NCI-H146 treated with DMSO at 0.1 percent for 48 hours (cell line): ENCODE data around the gene NCAM1.

Experiments
- DNase-seq: peaks from one replicate; lab custom pipeline; 2025; ENCODE audit not compliant: unreplicated experiment; lab: John Stamatoyannopoulos, UW

Gene NCAM1

DNA sequence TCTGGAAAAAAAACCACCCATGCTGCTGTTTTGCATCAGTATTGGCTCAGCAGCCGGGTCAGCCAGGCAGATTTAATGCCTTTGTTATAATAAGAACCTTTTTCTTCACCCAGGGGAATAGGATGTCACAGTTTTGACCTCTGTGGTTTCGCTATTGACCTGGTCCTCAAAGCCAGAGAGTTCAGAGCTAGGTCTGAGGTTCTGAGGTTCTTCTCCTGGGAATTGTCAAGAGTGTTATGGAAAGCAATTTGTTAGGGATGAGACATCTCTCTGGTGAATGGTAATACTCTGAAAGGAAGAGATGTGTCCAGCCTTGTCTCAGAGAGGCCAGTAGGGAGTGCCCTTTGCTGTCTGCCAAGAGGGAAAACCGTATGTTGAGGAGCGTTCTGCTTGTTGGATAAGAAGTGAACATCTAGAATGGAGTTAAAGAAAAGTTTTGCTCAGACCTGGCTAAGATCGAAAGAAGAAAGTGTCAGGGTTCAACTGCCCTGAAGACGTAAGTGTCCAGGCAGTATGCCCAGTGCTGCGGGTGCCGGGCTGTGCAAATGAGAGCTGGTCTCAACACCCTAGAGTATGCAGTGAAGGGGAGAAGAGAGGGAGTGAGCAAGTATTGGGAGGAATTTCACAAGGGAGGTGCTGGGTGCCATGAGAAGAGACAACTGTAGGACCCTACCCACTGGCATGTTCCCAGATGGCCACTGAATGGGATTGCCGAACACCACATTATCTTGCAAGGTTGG, 202.2 kb downstream of the NCAM1 start:
- DNase-seq: no peak

GRCh38 chr11:113166280-113166679, 205.1 kb downstream of the NCAM1 start:
- no peak for DNase-seq

GRCh38 chr11:113167599-113167998, 206.4 kb downstream of the NCAM1 start:
- DNase-seq: no peak

- peak; percentile 96 for DNase-seq
These were observed 207.4 kb downstream of the NCAM1 start for GRCh38 chr11:113168354-113169342.

DNA sequence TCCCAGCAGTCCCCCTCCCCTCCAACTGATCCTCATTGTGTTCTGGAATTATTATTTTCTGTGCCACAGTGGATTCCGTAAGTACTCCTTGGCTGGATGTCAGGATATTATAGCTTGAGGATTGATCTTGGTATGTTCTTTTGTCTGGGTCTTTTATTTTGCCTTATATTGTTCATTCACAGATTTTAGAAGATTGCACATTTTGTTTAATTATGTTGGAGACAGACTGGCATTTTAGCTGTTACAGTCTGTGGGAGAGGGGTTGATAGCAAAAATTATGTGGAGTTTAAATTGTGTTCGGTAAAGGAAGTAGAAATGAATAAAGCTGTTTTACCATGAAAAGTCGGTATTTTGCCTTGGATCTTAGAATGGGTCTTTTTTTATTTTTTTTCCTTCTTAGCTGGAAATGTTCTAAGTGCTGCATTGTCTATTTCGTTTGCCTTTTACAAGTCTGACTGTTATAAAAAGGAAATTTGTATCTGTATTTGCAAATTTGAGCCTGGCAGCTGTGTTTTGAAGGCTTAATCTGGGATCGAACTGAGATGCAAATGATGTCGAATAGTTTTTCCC, 211.2 kb downstream of the NCAM1 start:
- DNase-seq: no peak

DNA sequence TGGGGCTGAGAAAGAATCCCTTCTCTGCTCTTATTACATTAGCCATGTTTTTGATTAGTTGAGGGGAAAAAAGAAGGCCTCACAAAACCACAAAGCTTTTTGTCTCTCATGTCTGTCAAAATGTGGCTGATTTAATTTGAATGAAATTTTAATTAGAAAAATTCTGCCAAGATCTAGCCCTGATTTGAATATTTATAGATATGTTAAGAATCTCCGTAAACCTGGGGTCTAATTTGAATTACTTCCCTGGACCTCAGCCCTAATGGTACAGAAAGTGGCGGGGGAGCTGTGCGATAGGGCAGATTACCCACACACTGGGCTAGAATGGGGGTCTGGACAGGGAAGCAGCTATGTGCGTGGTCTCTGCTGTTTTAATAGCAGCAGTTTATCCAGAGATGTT, 211.9 kb downstream of the NCAM1 start:
- DNase-seq: no peak

- no peak for DNase-seq
These were observed 213.7 kb downstream of the NCAM1 start for GRCh38 chr11:113174882-113175281.

DNA sequence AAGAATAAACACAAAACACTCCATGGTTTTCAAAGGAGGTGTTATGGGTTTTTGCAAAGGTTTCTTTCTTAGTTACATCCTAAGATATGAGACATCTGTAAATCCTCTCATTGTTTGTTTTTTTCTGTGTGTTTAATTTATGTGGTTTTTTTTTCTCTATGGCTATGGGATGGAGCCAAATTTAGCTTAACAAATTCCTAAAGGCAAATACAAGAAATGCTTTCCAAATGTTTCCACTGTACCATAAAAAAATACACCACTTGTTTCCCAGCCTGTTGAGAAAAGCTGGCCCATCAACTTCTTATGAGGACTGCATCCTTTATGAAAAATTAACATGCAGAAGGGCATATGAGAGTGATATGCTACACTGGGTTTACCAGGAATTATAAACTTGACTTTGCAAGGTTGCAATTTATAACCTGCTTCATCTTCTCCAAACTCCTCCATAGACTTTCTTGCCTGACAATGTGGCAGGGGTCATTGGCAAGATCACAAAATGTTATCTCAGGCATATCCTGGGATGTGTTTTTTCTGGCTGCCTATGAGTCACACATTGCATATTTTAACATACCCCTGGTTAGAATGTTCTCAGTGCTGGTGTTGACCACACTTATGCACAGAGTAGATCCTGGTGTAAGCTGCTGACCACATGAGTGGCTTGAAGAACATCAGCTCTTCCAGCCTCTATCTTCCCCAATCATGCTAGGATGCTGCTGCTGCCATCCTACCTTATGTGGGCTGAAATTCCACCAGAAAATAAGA, 215.6 kb downstream of the NCAM1 start:
- DNase-seq: no peak

GRCh38 chr11:113177671-113178070, 216.5 kb downstream of the NCAM1 start:
- DNase-seq: no peak

DNA sequence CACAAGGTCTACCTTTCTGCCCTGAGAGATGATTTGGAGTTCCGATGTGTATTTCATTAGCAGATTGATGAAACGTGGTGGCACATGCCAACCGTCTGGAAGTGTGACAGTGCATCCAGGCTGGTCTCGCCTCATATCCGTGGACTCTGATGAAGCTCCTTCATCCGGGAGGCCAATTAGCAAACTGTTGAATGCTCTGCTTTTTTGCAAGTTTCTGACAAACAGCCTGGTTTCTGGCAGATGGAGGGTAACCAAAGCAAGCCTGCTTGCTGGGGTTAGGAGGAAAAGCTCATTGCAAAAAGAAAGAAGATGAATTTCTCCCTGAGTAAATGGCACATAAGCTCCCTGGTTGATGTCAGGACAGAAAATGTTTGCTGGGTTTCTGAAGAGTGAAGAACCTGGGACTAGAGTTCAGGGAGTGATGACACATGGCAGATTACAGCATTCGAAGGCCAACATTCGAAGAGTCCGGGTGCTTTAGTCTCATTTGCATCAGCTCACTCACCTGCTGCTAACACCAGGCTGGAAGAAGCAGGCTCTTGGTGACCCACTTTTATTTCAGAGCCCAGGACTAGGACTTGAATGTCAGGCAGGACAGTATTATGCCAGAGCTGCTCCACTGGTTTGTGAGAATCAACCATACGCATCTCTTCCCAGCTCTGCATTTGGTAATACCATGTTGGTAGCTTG, 217.3 kb downstream of the NCAM1 start:
- DNase-seq: no peak

DNA sequence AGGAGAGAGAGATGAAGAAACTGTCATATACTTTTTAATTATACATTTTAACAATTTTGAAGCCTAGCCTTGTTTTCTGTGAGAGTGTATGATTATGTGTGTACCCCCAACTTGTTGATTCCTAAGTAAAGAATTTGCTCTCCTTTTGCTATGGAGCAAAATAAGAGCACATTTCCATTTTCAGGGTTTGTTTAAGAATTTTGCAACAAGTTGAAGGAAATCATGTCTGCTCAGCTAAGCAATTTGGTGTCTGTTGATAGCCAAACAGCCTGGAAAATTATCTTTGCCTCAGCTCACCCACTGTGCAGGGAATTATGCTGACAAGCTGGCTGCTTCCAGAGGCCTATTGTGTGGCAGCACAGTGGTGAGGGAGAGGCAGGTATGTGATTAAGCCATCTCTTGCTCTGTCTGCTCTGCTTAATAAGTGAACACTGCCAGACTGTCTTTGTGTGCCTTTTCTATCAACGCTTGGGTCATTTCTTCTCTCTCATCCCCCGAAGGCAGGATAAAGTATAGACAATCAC, 218.0 kb downstream of the NCAM1 start:
- peak; percentile 87 for DNase-seq

DNA sequence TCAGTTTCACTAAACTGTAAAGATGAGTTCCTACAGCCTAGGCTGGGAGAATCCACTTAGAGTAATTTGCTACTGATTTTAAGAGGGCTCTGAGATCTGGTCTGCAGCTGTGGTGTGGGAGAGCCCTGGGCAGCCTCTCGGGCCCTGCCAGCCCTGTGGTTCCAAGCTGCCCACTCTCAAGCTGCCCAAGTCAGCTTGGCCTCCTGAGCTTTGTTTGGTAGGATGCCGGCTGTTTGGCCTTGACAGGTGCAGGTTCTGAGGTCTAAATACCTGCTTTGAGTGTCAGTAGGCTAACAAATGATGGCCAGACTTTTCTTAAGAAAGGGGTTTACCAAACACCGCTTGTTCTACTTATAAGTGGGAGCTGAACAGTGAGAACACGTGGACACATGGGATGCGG, 219.9 kb downstream of the NCAM1 start:
- DNase-seq: no peak

GRCh38 chr11:113182288-113182687, 221.1 kb downstream of the NCAM1 start:
- DNase-seq: no peak

GRCh38 chr11:113184498-113184897, 223.3 kb downstream of the NCAM1 start:
- DNase-seq: no peak

DNA sequence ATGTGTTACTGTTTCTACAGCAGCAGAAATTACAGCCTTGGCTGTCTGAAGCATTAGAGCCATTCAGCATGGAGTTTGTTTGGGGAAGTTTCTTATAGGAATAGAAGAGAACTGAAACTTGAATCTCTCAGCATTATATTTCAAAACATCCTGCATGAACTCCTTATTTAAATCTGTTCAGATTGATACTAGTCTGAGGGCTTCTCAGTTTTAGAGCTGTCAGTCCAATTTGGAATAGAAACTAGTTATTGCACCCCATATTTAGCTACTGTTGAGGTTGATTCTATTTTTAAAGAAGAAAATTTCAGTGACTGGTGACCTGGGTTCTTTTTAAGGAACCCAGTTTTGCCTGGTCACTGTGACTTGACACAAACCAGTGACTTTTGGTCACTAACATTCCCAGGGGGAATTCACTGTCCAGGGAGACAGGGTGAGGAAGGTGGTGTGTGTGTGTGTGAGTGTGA, 227.2 kb downstream of the NCAM1 start:
- no peak for DNase-seq

DNA sequence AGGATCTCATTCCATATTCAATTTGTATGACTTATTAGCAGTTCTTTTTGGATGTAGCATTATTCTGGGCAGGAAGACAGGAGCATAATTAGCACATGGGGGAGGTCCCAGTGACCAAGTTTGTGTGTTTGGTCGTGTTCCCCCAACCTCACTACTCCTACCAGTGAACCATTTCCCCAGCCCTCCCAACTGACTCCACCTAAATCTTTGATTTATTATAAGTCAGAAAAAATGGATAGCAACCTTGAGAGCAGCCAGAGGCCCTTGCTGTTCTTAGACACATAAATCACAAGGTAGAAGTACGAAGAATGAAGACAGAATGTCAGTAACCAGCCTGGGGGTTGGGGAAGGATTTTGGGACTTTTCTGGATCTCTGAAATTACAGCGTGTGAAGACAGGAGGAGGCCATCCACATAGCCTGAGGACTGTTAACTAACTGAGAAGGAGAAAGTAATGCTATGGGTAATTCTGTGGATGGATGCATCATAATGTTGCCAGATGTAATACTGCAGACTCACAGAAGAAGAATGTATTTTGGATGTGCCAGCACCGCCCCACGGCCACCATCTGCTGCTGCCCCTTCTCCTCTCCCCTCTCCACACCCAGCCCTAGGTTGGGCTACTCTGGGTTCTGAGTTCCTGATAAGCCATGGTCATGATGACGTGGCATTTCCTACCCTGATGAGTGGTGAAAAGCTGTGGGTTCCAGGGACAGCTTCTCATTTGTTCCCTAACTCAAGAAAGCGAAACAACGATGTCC, 228.9 kb downstream of the NCAM1 start:
- DNase-seq: no peak

GRCh38 chr11:113192121-113192925, 231.1 kb downstream of the NCAM1 start:
- DNase-seq: peak; percentile 72

GRCh38 chr11:113193016-113193415, 231.8 kb downstream of the NCAM1 start:
- no peak for DNase-seq
